SK-N-SH treated with all-trans-retinoic acid at 6 μM for 48 hours (cell line): ENCODE data around the gene ENTHD1.

Source experiments
- CREB5 ChIP-seq: fragments of 250-450 bp; sonication (Bioruptor Pico); IDR thresholded peaks from 2 replicates; pipeline ENCODE4 v1.5.1; 2020; ENCODE audit warnings: low read depth, mild to moderate bottlenecking, moderate library complexity
- TCF4 ChIP-seq: fragments of 250-450 bp; sonication (Bioruptor Pico); IDR thresholded peaks from 2 replicates; pipeline ENCODE4 v1.8.0; 2021; ENCODE audit warnings: mild to moderate bottlenecking, moderate library complexity, borderline replicate concordance
- TF ChIP-seq, protein P1 (sequence below): fragments of 250-450 bp; sonication (Bioruptor Pico); IDR thresholded peaks from 2 replicates; pipeline ENCODE4 v1.8.0; 2020; ENCODE audit warnings: mild to moderate bottlenecking, moderate library complexity, borderline replicate concordance

DNA sequence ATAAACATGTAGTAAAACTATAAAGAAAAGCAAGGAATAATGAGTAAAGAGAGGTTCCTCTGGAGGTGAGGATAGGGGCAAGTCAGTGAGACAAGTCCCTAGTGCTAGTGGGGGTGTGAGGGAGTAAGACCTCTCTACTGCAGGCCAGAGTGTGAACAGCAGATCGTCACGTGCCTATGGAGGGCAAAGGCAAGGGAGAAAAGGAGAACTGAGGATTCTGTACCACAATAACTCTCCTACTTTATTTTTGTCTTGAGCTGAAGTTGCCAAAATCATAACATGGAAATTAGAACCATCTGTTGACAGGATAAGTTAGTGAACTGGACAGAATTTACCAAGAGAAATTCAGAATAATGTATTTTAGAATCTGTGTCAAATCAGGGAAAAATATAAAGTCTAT, 77.6 kb downstream of the ENTHD1 start:
- TF ChIP-seq, protein P1, sequence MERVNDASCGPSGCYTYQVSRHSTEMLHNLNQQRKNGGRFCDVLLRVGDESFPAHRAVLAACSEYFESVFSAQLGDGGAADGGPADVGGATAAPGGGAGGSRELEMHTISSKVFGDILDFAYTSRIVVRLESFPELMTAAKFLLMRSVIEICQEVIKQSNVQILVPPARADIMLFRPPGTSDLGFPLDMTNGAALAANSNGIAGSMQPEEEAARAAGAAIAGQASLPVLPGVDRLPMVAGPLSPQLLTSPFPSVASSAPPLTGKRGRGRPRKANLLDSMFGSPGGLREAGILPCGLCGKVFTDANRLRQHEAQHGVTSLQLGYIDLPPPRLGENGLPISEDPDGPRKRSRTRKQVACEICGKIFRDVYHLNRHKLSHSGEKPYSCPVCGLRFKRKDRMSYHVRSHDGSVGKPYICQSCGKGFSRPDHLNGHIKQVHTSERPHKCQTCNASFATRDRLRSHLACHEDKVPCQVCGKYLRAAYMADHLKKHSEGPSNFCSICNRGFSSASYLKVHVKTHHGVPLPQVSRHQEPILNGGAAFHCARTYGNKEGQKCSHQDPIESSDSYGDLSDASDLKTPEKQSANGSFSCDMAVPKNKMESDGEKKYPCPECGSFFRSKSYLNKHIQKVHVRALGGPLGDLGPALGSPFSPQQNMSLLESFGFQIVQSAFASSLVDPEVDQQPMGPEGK (CRISPR knock-in tag): no peak
- no peak for TF ChIP-seq TCF4
- no peak for TF ChIP-seq CREB5
